GM23338 (cell line): Measurements from ENCODE around the gene CCNA2. TPM values are rescaled to one million over a fixed set of nuclear protein-coding genes. Genes with fewer than 3 reads are reported as not detected.

ENCODE experiments used
- ATAC-seq: fragments of 200-7000 bp; cut with Tn5 transposase; 3 replicates; pipeline ENCODE4 v1.9.1; 2020
- DNase-seq: peaks from one replicate; pipeline ENCODE4 v3.0.0-alpha.2; 2015; ENCODE audit warnings: low spot score
- H2AFZ ChIP-seq: fragments of 200-600 bp; sonication (generic); 2 replicates; pipeline ENCODE4 v1.8.0; 2016; ENCODE audit warnings: antibody characterized with exemption, mild to moderate bottlenecking, moderate library complexity
- H3F3A ChIP-seq: fragments of 200-600 bp; sonication (generic); replicated peaks from 2 replicates; pipeline ENCODE4 v1.8.0; 2017; ENCODE audit warnings: antibody characterized with exemption, mixed run types, low read depth
- H3K27ac ChIP-seq: fragments of 200-600 bp; sonication (generic); 2 replicates; pipeline ENCODE4 v1.6.1; 2016; ENCODE audit warnings: low read depth
- H3K27me3 ChIP-seq: fragments of 200-600 bp; sonication (generic); 2 replicates; pipeline ENCODE4 v1.8.0; 2016; ENCODE audit warnings: mild to moderate bottlenecking, mixed run types, moderate library complexity; ENCODE audit not compliant: insufficient read depth
- H3K36me3 ChIP-seq: fragments of 200-600 bp; sonication (generic); 2 replicates; pipeline ENCODE4 v1.8.0; 2016; ENCODE audit warnings: mild to moderate bottlenecking; ENCODE audit not compliant: insufficient read depth
- H3K4me1 ChIP-seq: fragments of 200-600 bp; sonication (generic); 2 replicates; pipeline ENCODE4 v1.8.0; 2016; ENCODE audit warnings: mild to moderate bottlenecking, moderate library complexity; ENCODE audit not compliant: insufficient read depth
- H3K4me2 ChIP-seq: fragments of 200-600 bp; sonication (generic); 2 replicates; pipeline ENCODE4 v1.7.1; 2017; ENCODE audit warnings: mixed run types
- H3K4me3 ChIP-seq: fragments of 200-600 bp; sonication (generic); 2 replicates; pipeline ENCODE4 v1.6.1; 2016; ENCODE audit warnings: mixed run types
- H3K79me2 ChIP-seq: fragments of 200-600 bp; sonication (generic); replicated peaks from 2 replicates; pipeline ENCODE4 v1.8.0; 2017; ENCODE audit warnings: mild to moderate bottlenecking; ENCODE audit not compliant: insufficient read depth
- H3K9me2 ChIP-seq: fragments of 200-600 bp; sonication (generic); 2 replicates; pipeline ENCODE4 v1.8.0; 2017; ENCODE audit not compliant: insufficient read depth
- H4K20me1 ChIP-seq: fragments of 200-600 bp; sonication (generic); replicated peaks from 2 replicates; pipeline ENCODE4 v1.8.0; 2017; ENCODE audit warnings: mild to moderate bottlenecking; ENCODE audit not compliant: insufficient read depth
- H3K27ac Mint-ChIP-seq: 2 replicates; pipeline ENCODE4 v1.8.0; 2020; ENCODE audit warnings: inconsistent platforms, mild to moderate bottlenecking, moderate library complexity, mixed read lengths
- H3K27me3 Mint-ChIP-seq: 3 replicates; pipeline ENCODE4 v1.8.0; 2022; ENCODE audit warnings: low read depth, mild to moderate bottlenecking, moderate library complexity, mixed read lengths, inconsistent platforms; ENCODE audit not compliant: insufficient read depth, poor library complexity
- H3K36me3 Mint-ChIP-seq: 3 replicates; pipeline ENCODE4 v1.8.0; 2021; ENCODE audit warnings: low read depth, mild to moderate bottlenecking, inconsistent platforms, moderate library complexity, mixed read lengths
- H3K4me1 Mint-ChIP-seq: 3 replicates; pipeline ENCODE4 v1.8.0; 2020; ENCODE audit warnings: mild to moderate bottlenecking, inconsistent platforms, mixed read lengths
- H3K4me3 Mint-ChIP-seq: 3 replicates; pipeline ENCODE4 v1.8.0; 2021; ENCODE audit warnings: moderate library complexity, mild to moderate bottlenecking, inconsistent platforms, mixed read lengths
- H3K9me3 Mint-ChIP-seq: 3 replicates; pipeline ENCODE4 v1.8.0; 2020; ENCODE audit warnings: moderate library complexity, mild to moderate bottlenecking, inconsistent platforms, mixed read lengths
- CREB1 ChIP-seq: fragments of 250-450 bp; sonication (Bioruptor Pico); IDR thresholded peaks from 2 replicates; pipeline ENCODE4 v1.5.0; 2020; ENCODE audit warnings: low read depth, mild to moderate bottlenecking, moderate library complexity
- EZH2 ChIP-seq: fragments of 200-600 bp; sonication (generic); IDR thresholded peaks from one replicate; pipeline ENCODE4 v1.8.0; 2017; ENCODE audit warnings: antibody characterized with exemption, mild to moderate bottlenecking, low read depth; ENCODE audit not compliant: unreplicated experiment
- POLR2AphosphoS5 ChIP-seq: IDR thresholded peaks from 2 replicates; pipeline ENCODE4 v1.6.1; 2016; ENCODE audit warnings: antibody characterized with exemption, low read depth
- ZNF462 ChIP-seq: fragments of 250-450 bp; sonication (Bioruptor Pico); IDR thresholded peaks from 2 replicates; pipeline ENCODE4 v1.5.0; 2020; ENCODE audit warnings: mild to moderate bottlenecking, moderate library complexity
- long read RNA-seq: library from polyadenylated mRNA; unstranded; transcript quantifications from one replicate; pipeline ENCODE4 v2.0.0, GENCODE V29; 2020; ENCODE audit not compliant: unreplicated experiment
- polyA plus RNA-seq: library from polyadenylated mRNA; unstranded; fragments of >200 nt; fragmentation: Nextera tagmentation; extraction: Ambion mirVana; gene quantifications from 2 replicates; pipeline ENCODE4 v1.2.1, GENCODE V29; 2016
- total RNA-seq: library from RNA; depleted of rRNA; stranded (reverse); fragments of >200 nt; shearing (Covaris generic); gene quantifications from 2 replicates; pipeline ENCODE4 v1.2.3, GENCODE V29; 2014; rRNA removed
- TF ChIP-seq, protein P1 (sequence below): IDR thresholded peaks from 2 replicates; pipeline ENCODE4 v1.6.1; 2016; ENCODE audit warnings: antibody characterized with exemption

Gene CCNA2
- 160 and 167 TPM in 2 replicates for total RNA-seq
- polyA plus RNA-seq = 57.9 and 60.5 TPM in 2 replicates
- long read RNA-seq, transcript CCNA2-201 (8 exons, 2,797 nt) = major isoform, 57 of 83 reads
- long read RNA-seq, partial matches to known transcripts = 26 of 83 reads
- long read RNA-seq, other reads (novel, unspliced or antisense) = 0 of 83 reads

DNA sequence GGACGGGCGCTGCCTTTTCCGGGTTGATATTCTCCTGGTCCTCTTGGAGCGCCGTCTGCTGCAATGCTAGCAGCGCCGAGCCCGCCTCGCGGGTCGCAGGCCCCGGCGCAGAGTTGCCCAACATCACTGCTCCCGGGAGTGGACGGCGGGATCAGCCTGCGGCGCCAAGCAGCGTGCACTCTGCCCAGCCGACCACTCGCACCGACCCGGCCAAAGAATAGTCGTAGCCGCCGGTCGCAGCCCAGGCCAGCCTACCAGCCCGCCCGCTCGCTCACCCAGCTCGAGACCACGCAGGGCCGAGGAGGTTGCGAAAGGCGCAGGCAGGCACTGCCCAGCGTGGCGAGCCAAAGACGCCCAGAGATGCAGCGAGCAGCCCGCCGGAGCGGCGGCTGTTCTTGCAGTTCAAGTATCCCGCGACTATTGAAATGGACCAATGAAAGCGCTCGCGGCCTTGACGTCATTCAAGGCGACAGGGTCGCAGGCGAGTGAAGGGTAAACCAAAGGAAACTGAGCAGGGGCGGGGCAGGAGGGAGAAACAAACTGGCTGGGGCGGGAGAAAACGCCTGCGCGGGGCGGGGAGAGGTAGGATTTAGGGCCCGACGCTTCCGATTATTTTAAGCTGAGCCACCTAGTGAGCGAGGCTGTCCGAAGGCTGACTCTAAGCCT, at the start of gene CCNA2:
Gene CCNA2 (minus strand): TSS at position 379 of the 666 bp plus-strand sequence. CDS start 255 bp downstream, at position 124.
- H4K20me1 ChIP-seq = peaks cover 5% of the 10 kb centered on the region
- H3K4me3 ChIP-seq = peak within 1 kb of the TSS; percentile 92
- Mint-ChIP-seq H3K4me3 (peak within 1 kb of the TSS; percentile 100), H3K4me1 (peaks cover 7% of the 10 kb centered on the region), H3K27ac (peak within 1 kb of the TSS; percentile 98), H3K36me3 (peaks cover 44% of the 10 kb centered on the region), H3K27me3 (peaks cover 16% of the 10 kb centered on the region), H3K9me3 (no peaks in the 10 kb centered on the region)
- H2AFZ ChIP-seq = peak within 1 kb of the TSS; percentile 52; the same call in 1 of the 2 replicates
- peak; percentile 98 for TF ChIP-seq CREB1 (CRISPR knock-in tag)
- TF ChIP-seq, protein P1, sequence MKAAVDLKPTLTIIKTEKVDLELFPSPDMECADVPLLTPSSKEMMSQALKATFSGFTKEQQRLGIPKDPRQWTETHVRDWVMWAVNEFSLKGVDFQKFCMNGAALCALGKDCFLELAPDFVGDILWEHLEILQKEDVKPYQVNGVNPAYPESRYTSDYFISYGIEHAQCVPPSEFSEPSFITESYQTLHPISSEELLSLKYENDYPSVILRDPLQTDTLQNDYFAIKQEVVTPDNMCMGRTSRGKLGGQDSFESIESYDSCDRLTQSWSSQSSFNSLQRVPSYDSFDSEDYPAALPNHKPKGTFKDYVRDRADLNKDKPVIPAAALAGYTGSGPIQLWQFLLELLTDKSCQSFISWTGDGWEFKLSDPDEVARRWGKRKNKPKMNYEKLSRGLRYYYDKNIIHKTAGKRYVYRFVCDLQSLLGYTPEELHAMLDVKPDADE = peak; percentile 44; the same call in 1 of the 2 replicates
- no peak for TF ChIP-seq EZH2
- TF ChIP-seq POLR2AphosphoS5 = peak; percentile 98
- TF ChIP-seq ZNF462 (CRISPR knock-in tag) = no peak
- no peaks in the 10 kb centered on the region; the same call in 1 of the 2 replicates for H3F3A ChIP-seq
- peak within 1 kb of the TSS; percentile 94 for H3K4me2 ChIP-seq
- H3K27ac ChIP-seq = peak within 1 kb of the TSS; percentile 86
- H3K79me2 ChIP-seq = peaks cover 34% of the 10 kb centered on the region
- ATAC-seq (peak; percentile 91), DNase-seq (peak; percentile 99)
- H3K27me3 ChIP-seq = no peaks in the 10 kb centered on the region
- no peaks in the 10 kb centered on the region for H3K9me2 ChIP-seq
- H3K4me1 ChIP-seq = peaks cover 11% of the 10 kb centered on the region; the same call in 1 of the 2 replicates
- H3K36me3 ChIP-seq = peaks cover 37% of the 10 kb centered on the region
